HepG2 (cell line): ENCODE measurements around the gene ART1. TPM values are rescaled to one million over a fixed set of nuclear protein-coding genes. Genes with fewer than 3 reads are reported as not detected.

Experiments
- ATAC-seq: fragments of 200-7000 bp; cut with Tn5 transposase; 3 replicates; pipeline ENCODE4 v1.9.1; 2020; ENCODE audit warnings: mild to moderate bottlenecking, moderate library complexity
- BruUV-seq: library from RNA; stranded (reverse); fragments of 400-500 nt; replicated peaks from 2 replicates; lab custom pipeline; 2021; lab: Mats Ljungman, UMichigan
- CTCF ChIA-PET: fragments of 300-600 bp; formaldehyde crosslinking; extraction: SDS; loops from one replicate; lab custom pipeline; 2021; ENCODE audit warnings: low total read pairs, inconsistent platforms, low intra/inter-chr PET ratio; lab: Yijun Ruan, JAX
- POLR2A ChIA-PET: fragments of 350-600 bp; sonication (Branson Sonifier 250); formaldehyde crosslinking; loops from one replicate; lab custom pipeline; 2020; ENCODE audit warnings: antibody characterized with exemption, inconsistent platforms; lab: Yijun Ruan, JAX
- DNase-seq: peaks from one replicate; pipeline ENCODE4 v3.0.0-alpha.2; 2015; ENCODE audit warnings: low spot score
- FAIRE-seq: peaks from 3 replicates; lab custom pipeline; 2011; peaks lifted over from hg19 to GRCh38; lab: Jason Lieb, UNC
- H2AFZ ChIP-seq: one replicate; pipeline ENCODE4 v1.6.1; 2011; ENCODE audit warnings: low read length, inconsistent platforms
- H3K27ac ChIP-seq: fragments of 300-600 bp; 3 replicates; pipeline ENCODE4 v1.8.0; 2011; ENCODE audit warnings: mixed run types, mild to moderate bottlenecking, mixed read lengths, low read length, inconsistent platforms; ENCODE audit not compliant: insufficient read depth; ENCODE audit errors: extremely low read length
- H3K27me3 ChIP-seq, 2 experiments: fragments of 200-600 bp in 1 of 2; 2 replicates in 1 of 2; 3 replicates in 1 of 2; pipeline versions ENCODE4 v1.6.0 to v1.8.0; 2011; ENCODE audit warnings: low read length in 2 of 2, mild to moderate bottlenecking in 2 of 2, moderate library complexity in 2 of 2, inconsistent platforms in 1 of 2; ENCODE audit not compliant: insufficient read depth in 2 of 2, control insufficient read depth in 1 of 2
- H3K36me3 ChIP-seq, 2 experiments: fragments of 200-600 bp in 1 of 2; replicated peaks in 1 of 2; 2 replicates in 1 of 2; 3 replicates in 1 of 2; pipeline versions ENCODE4 v1.5.1 to v1.8.0; 2011; ENCODE audit warnings: low read length in 2 of 2, inconsistent platforms in 1 of 2; ENCODE audit not compliant: insufficient read depth in 2 of 2, control insufficient read depth in 1 of 2
- H3K4me1 ChIP-seq: 2 replicates; pipeline ENCODE4 v1.5.1; 2012; ENCODE audit warnings: low read length, inconsistent platforms; ENCODE audit not compliant: insufficient read depth
- H3K4me2 ChIP-seq: 2 replicates; pipeline ENCODE4 v1.6.0; 2011; ENCODE audit warnings: low read depth, low read length, inconsistent platforms
- H3K4me3 ChIP-seq, 3 experiments: fragments of 200-600 bp in 1 of 3; sonication (generic), shearing (Covaris generic) in 1 of 3; replicated peaks in 1 of 3; 2 replicates each; pipeline ENCODE4 v1.5.1; 2011 to 2016; ENCODE audit warnings: low read length in 3 of 3, inconsistent platforms in 2 of 3, low read depth in 2 of 3, mild to moderate bottlenecking in 2 of 3, control low read depth in 1 of 3, mixed read lengths in 1 of 3; ENCODE audit not compliant: insufficient read depth in 1 of 3
- H3K79me2 ChIP-seq: one replicate; pipeline ENCODE4 v1.6.1; 2011; ENCODE audit warnings: low read length, inconsistent platforms; ENCODE audit not compliant: insufficient read depth
- H3K9ac ChIP-seq: 2 replicates; pipeline ENCODE4 v1.6.0; 2011; ENCODE audit warnings: mild to moderate bottlenecking, low read depth, low read length, inconsistent platforms; ENCODE audit not compliant: insufficient read depth
- H3K9me3 ChIP-seq: 2 replicates; pipeline ENCODE4 v1.5.1; 2012; ENCODE audit warnings: mild to moderate bottlenecking, low read length
- H4K20me1 ChIP-seq: 2 replicates; pipeline ENCODE4 v1.6.0; 2011; ENCODE audit warnings: inconsistent platforms, mild to moderate bottlenecking, low read length, moderate library complexity; ENCODE audit not compliant: insufficient read depth
- BATF2 ChIP-seq: sonication (generic); formaldehyde crosslinking; IDR thresholded peaks from 2 replicates; pipeline ENCODE4 v1.8.0; 2022; ENCODE audit warnings: mild to moderate bottlenecking, missing genetic modification reagents, moderate library complexity
- CCDC6 ChIP-seq: sonication (generic); formaldehyde crosslinking; IDR thresholded peaks from 2 replicates; pipeline ENCODE4 v1.8.1; 2022; ENCODE audit warnings: mild to moderate bottlenecking, missing genetic modification reagents, moderate library complexity
- DBP ChIP-seq: sonication (generic); formaldehyde crosslinking; IDR thresholded peaks from 2 replicates; pipeline ENCODE4 v1.4.0; 2020; ENCODE audit warnings: missing genetic modification reagents; ENCODE audit errors: not compliant biosample characterization
- FOXP4 ChIP-seq: sonication (generic); formaldehyde crosslinking; IDR thresholded peaks from 2 replicates; pipeline ENCODE4 v1.4.0; 2020; ENCODE audit warnings: missing genetic modification reagents
- GLI4 ChIP-seq: sonication (generic); formaldehyde crosslinking; IDR thresholded peaks from 2 replicates; pipeline ENCODE4 v1.5.1; 2020; ENCODE audit warnings: missing genetic modification reagents, mild to moderate bottlenecking, moderate library complexity, borderline replicate concordance
- HOXA7 ChIP-seq: sonication (generic); formaldehyde crosslinking; IDR thresholded peaks from 2 replicates; pipeline ENCODE4 v1.8.1; 2022; ENCODE audit warnings: mild to moderate bottlenecking, missing genetic modification reagents, moderate library complexity
- MEIS2 ChIP-seq: sonication (generic); formaldehyde crosslinking; IDR thresholded peaks from 2 replicates; pipeline ENCODE4 v1.9.0; 2021; ENCODE audit warnings: mild to moderate bottlenecking, missing genetic modification reagents
- NFKB2 ChIP-seq: sonication (generic); formaldehyde crosslinking; IDR thresholded peaks from 2 replicates; pipeline ENCODE4 v1.4.0; 2020; ENCODE audit warnings: missing genetic modification reagents, borderline replicate concordance
- PRPF4 ChIP-seq: fragments of 200-400 bp; formaldehyde crosslinking; IDR thresholded peaks from 2 replicates; pipeline ENCODE4 v1.6.1; 2016; ENCODE audit warnings: low read length, low read depth; ENCODE audit not compliant: poor library complexity, severe bottlenecking
- REL ChIP-seq: sonication (generic); formaldehyde crosslinking; conservative IDR thresholded peaks from 2 replicates; pipeline ENCODE4 v1.8.0; 2022; ENCODE audit warnings: mild to moderate bottlenecking, missing genetic modification reagents, moderate library complexity
- SATB2 ChIP-seq: sonication (generic); formaldehyde crosslinking; IDR thresholded peaks from 2 replicates; pipeline ENCODE4 v1.5.0; 2020; ENCODE audit warnings: missing genetic modification reagents
- SRF ChIP-seq: IDR thresholded peaks from 2 replicates; pipeline ENCODE4 v1.6.1; 2011; ENCODE audit warnings: mild to moderate bottlenecking, low read depth, low read length, moderate library complexity
- TMF1 ChIP-seq: sonication (generic); formaldehyde crosslinking; IDR thresholded peaks from 2 replicates; pipeline ENCODE4 v1.8.1; 2022; ENCODE audit warnings: low read depth, missing genetic modification reagents
- TOPORS ChIP-seq: sonication (generic); formaldehyde crosslinking; IDR thresholded peaks from 2 replicates; pipeline ENCODE4 v1.8.0; 2023; ENCODE audit warnings: mild to moderate bottlenecking, missing genetic modification reagents
- ZNF678 ChIP-seq: sonication (generic); formaldehyde crosslinking; IDR thresholded peaks from 2 replicates; pipeline ENCODE4 v1.4.0; 2020; ENCODE audit warnings: mild to moderate bottlenecking, missing genetic modification reagents
- WGBS: methylation state at CpG from one replicate; pipeline ENCODE4 v1.1.6; 2017; ENCODE audit warnings: low lambda C conversion rate; 5-methylcytosine and 5-hydroxymethylcytosine counted together
- in situ Hi-C: cut with HindIII; loops from 2 replicates; pipeline ENCODE4 v1.10.0; 2017; ENCODE audit warnings: low pct_unique_long_range_greater_than_20kb; ENCODE audit not compliant: extremely low pct_ligation_motif_present
- intact Hi-C: fragments of 100-400 bp; cut with micrococcal nuclease; formaldehyde crosslinking; loops from one replicate; pipeline ENCODE4 v1.10.0; 2022; ENCODE audit not compliant: unreplicated experiment
- polyA plus RNA-seq, 8 experiments: library from polyadenylated mRNA; depleted of rRNA in 3 of 8; stranded (reverse) in 7 of 8; unstranded in 1 of 8; fragments of >200 nt; fragmentation: Illumina TruSeq in 4 of 8; extraction: Trizol in 4 of 8; gene quantifications; 2 replicates each; pipeline versions ENCODE4 v1.2.1 to v1.2.3, GENCODE V29; 2011 to 2016; ENCODE audit warnings: low read depth in 4 of 8, missing spikeins in 1 of 8, mixed read lengths in 1 of 8; ENCODE audit not compliant: insufficient read depth in 1 of 8
- total RNA-seq, 5 experiments: library from RNA; depleted of rRNA; stranded (reverse); fragments of >200 nt; fragmentation: Illumina TruSeq; extraction: Trizol; gene quantifications; 2 replicates each; pipeline ENCODE4 v1.2.3, GENCODE V29; 2016; ENCODE audit warnings: low read depth in 1 of 5

The ART1 gene
- total and polyA plus RNA-seq, 2 of the 13 experiments (the other 11 are each of a cell fraction or from before 2014, with no cell fraction given) = not detected

- no peak overlapping the region for H3K9ac ChIP-seq
- H3K4me3 ChIP-seq = no peak overlapping the region
- no peaks in the 10 kb centered on the region for H3K79me2 ChIP-seq
- no peak overlapping the region for H3K27ac ChIP-seq
- in situ Hi-C loops (no loop called here), intact Hi-C loops (no loop called here)
- H3K9me3 ChIP-seq = no peaks in the 10 kb centered on the region
- CTCF ChIA-PET = no interaction called here
- no peak overlapping the region for H3K4me2 ChIP-seq
- ATAC-seq (no peak), DNase-seq (no peak), FAIRE-seq (no peak)
- no peak for TF ChIP-seq REL (CRISPR knock-in tag)
- TF ChIP-seq SATB2 = no peak
- TF ChIP-seq TMF1 (CRISPR knock-in tag) = no peak
- no peak for TF ChIP-seq PRPF4
- TF ChIP-seq FOXP4 (CRISPR knock-in tag) = no peak
- no peak for TF ChIP-seq TOPORS
- TF ChIP-seq MEIS2 (CRISPR knock-in tag) = no peak
- TF ChIP-seq GLI4 = no peak
- no peak for TF ChIP-seq BATF2 (CRISPR knock-in tag)
- no peak for TF ChIP-seq CCDC6 (CRISPR knock-in tag)
- no peak for TF ChIP-seq ZNF678
- no peak for TF ChIP-seq SRF
- no peak for TF ChIP-seq HOXA7 (CRISPR knock-in tag)
- TF ChIP-seq DBP (CRISPR knock-in tag) = no peak
- TF ChIP-seq NFKB2 = no peak
- peaks cover 11 to 70% of the 10 kb centered on the region in 2 experiments for H3K36me3 ChIP-seq
- H3K27me3 ChIP-seq = no peaks in the 10 kb centered on the region
- no peak overlapping the region for H2AFZ ChIP-seq
- H3K4me1 ChIP-seq = 0 out of 2 replicates have a peak, but pooled peaks cover 1% of the 10 kb centered on the region
- POLR2A ChIA-PET = no interaction called here
- H4K20me1 ChIP-seq = no peaks in the 10 kb centered on the region
- no TSS peak for BruUV-seq
- WGBS = 100% methylated on average over 3 of the region's 3 CpGs
Observed at GRCh38 chr11:3703383-3703782, 58.5 kb downstream of the ART1 start.
